Forelimb muscle (tissue), 1 donor: ENCODE measurements around the gene NRDC. TPM values are rescaled to one million over a fixed set of nuclear protein-coding genes. Genes with fewer than 3 reads are reported as not detected.

ENCODE experiments used
- DNase-seq: peaks from one replicate; pipeline ENCODE4 v3.0.0-alpha.2; 2013; ENCODE audit warnings: low read depth
- polyA plus RNA-seq: library from polyadenylated mRNA; unstranded; fragments of 120-200 nt; gene quantifications from one replicate; pipeline ENCODE4 v1.2.1, GENCODE V29; 2013; ENCODE audit not compliant: insufficient read length

Gene NRDC
- polyA plus RNA-seq, 1 donor: 137 TPM

DNA sequence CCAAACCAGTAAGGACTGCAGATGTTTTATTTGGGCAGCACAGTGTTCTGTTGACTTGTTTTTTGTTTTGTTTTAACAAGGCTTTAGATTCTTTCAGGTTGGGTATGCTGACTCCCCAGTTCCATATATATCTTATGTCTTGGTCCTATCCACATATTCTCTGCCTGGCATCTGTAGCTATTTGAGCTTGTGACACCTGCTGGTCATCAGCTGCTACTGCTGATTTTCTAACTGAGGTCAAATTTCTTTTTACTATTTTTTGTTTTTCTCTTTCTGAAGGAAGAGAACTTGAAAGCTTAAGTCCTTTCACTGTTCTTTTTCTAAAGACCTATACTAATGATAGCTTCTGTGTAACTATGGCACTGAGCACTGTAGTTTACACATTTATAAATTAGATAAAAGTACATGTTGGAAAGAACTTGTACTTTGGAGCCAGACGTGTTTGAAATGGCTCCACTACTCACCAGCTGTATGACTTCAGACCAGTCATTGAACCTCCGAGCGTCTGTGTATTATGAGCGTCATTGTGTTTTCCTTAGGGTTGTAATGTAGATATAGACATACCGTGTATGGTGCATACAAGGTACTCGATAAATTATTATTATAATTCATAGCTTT, 109.4 kb downstream of the NRDC start:
- peak; percentile 46 for DNase-seq

DNA sequence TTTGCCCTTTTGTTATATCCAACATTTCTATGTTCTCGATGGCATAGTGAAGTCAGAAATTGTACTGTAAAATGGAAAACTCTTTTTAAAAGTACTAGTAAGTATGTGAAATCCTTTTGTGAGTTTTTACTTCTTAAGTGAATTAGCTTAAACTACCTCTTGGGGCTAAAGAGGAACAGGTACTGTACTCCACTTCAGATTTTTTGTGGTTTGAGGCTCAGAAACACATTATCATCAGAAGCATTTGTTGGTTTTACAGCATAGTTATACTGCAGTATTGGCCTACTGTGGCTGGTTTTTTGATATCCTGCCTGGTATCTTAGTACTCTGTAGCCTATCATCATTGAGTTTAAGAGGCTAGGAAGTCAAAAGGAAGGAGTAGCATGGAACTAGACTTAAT, 117.2 kb downstream of the NRDC start:
- no peak for DNase-seq

DNA sequence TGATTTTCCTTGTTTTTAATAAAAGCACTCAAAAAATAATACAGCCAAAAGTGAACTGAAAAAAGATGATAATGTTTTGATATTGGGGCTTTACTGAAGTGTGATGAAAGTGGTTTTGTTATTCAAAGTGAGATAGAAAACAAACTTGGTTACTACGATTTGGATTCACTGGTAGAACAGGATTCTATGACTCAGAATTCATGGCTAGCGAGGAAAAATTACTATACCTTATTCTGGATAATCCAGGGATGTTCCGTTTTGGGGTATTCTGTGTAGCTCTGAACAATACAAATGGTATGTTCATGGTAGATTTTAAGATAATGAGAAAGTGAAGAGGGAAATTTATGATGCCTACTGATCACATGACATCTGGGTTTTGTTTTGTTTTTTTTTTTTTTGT, 117.7 kb downstream of the NRDC start:
- DNase-seq: no peak

DNA sequence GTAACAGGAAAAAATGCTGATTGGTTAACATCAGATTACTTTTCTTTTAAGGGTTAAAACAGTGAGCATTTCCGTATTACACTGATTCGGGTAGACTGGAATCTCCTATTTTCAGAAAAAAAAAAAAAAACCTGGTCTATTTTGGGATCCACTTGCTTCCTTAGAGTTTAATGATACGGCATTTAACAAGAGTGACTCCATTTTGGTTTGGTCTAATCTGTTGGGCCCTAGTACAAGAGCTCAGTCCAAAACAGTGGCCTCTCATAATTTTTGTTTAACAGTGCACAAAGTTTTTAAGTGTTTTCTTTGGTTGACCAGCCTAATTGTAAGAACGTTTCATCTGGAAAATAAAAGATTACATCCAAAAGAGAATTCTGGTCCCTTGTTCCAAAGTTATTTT, 120.2 kb downstream of the NRDC start:
- no peak for DNase-seq

DNA sequence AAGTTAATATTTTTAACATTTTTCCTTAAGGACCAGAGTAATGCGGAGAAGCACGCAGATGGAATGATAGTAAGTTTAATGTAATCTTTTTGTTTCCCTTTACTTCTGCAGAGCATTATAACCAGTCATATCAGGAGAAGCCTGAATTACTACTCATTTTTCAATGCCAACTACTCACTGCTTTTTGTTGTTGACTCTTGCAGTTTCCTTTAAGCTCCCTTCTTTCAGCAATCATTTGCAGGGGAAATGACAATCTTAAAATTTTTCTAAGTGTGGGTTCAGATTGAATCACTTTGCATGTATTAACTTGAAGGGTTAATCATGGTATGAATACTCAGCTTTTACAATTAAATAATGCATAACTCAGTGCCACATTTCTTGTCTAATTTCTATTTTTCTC, 122.2 kb downstream of the NRDC start:
- DNase-seq: no peak

DNA sequence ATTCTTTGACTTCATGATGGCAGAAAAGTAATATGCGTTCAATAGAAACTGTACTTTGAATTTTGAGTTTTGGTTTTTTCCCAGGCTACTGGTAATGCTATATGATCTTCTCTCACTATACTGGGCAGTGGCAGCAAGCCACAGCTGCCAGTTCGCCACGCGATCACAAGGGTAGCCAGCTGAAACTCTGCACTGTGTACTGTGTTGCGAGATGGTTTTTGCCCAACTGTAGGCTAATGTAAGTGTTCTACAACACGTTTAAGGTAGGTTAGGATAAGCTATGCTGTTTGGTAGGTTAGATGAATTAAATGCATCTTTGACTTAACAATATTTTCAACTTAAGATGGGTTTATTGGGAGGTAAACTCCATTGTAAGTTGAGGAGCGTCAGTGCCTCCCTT, 123.1 kb downstream of the NRDC start:
- no peak for DNase-seq

DNA sequence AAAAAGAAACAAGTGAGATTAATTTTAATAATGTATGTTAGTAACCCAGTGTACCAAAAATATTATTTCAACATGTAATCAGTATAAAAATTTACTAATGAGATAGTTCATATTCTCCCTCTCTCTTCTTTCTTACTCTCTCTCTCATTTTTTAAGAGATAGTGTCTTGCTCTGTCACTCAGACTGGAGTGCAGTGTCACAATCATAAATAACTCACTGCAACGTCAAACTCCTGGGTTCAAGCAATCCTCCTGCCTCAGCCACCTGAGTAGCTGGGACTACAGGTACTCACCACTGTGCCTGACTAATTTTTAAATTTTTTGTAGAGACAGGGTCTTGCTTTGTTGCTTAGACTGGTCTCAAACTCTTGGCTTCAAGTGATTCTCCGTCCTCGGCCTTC, 123.9 kb downstream of the NRDC start:
- no peak for DNase-seq

DNA sequence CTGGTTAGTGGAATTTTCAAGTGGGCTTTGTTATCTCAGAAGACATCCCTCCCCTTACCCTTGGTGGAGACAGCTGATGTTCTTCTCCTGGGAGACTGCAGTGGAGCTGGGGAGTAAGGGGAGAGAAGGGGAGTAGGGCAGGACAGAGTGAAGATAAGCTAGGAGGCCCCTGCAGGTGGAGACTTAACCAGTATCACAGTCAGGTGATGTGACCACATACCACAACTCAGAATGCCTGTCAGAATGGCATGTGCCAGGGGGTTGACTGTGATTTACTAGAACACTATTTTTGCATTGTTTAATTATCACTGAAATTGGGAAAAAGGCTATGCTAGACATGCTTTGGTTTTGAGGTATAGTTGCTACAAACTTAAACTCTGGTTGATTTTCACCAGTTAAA, 124.6 kb downstream of the NRDC start:
- DNase-seq: no peak

DNA sequence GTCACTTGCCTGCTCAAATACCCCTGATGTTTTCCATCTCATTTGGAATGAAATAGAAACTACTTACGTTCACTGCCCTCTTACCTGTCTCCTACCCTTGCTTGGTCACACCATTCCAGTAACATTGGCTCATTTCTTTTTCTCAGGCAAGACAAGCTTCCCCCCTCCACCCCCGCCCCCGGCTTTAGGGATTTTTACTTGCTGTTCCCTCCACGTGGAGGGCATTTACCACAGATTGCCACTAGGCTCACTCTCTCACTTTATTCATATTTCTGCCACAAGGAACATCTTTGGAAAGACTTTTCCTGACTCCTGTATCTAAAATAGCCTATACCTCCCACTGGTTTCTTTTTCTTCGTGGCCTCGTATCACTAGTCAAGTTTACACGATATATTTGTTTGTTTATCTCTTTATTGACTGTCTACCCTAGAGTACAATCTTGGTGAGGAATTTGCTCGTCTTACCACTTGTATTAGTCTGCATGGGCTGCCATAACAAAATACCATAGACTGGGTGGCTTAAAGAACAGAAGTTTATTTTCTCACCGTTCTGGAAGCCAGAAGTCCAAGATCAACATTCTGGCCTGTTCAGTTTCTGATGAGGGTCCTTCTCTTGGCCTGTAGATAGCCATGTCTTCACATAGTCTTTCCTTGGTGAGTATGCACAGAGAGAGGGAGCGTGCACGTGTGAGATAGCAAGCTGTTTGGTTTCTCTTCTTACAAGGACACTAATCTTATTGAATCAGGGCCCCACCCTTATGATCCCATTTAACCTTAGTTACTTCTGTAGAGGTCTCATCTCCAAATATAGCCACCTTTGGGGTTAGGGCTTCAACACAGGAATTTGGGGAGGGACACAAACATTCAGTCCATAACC, 126.2 kb downstream of the NRDC start:
- no peak for DNase-seq

DNA sequence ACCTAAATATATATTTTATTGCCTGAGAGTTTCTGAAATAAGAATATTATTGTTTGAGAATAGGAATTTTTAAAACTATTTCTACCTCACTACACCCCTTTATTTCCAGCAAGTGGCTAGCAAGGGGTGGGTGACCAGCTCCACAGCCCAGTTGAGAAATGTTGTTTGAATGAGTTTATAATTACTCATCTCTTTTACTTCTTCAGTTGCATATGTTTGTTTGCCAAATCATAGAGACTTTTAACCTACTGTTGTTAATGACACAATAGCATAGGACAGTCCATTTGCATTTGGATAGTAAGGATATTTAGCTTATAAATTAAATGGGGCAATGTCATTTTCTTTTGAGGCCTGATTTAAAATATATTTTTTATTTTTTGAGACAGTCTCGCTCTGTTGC, 127.8 kb downstream of the NRDC start:
- DNase-seq: no peak

DNA sequence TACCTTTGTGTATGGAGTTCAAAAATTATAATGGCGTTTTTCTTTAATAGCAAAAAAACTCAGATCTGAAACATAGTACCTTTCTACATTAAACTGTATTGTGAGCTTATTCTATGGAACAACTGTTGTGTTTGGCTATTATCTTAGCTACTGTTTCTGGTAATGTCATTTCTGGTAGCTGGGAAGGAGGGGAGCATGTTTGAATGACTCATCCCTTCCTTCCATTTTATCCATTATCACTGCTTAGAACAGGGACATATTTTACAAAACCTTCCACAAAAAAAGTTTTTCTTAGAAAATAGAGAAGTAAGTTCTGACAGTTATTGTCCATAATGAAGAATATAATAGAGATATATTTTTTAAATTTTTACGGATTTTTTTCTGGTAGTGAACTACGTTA, 128.3 kb downstream of the NRDC start:
- DNase-seq: no peak

DNA sequence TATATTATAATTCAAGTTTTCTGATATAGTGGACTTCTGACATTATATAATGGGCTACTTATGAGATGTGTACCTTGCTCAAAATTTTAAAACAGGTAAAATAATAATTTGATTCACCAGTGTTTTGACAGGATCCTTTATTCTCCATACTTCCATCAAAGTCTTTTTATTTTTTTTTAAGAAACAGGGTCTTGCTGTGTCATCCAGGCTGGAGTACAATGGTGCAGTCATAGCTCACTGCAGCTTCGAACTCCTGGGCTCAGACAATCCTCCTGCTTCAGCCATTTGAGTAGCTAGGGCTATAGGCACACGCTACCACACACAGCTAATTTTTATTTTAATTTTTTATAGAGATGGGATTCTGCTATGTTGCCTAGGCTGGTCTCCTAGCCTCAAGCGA, 129.4 kb downstream of the NRDC start:
- DNase-seq: no peak

DNA sequence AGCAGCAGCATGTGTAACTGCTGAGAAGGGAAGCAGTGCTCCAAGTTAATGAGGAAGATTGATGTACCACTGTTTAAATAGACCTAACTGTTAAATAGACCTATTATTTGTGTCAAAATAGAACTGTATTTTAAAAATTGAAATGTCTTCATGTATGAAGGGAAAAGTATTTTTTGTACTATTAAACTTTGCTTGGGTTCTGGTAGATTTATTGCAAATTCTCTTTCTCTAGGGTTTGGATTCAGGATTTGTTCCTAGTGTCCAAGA, 133.3 kb downstream of the NRDC start:
- no peak for DNase-seq

DNA sequence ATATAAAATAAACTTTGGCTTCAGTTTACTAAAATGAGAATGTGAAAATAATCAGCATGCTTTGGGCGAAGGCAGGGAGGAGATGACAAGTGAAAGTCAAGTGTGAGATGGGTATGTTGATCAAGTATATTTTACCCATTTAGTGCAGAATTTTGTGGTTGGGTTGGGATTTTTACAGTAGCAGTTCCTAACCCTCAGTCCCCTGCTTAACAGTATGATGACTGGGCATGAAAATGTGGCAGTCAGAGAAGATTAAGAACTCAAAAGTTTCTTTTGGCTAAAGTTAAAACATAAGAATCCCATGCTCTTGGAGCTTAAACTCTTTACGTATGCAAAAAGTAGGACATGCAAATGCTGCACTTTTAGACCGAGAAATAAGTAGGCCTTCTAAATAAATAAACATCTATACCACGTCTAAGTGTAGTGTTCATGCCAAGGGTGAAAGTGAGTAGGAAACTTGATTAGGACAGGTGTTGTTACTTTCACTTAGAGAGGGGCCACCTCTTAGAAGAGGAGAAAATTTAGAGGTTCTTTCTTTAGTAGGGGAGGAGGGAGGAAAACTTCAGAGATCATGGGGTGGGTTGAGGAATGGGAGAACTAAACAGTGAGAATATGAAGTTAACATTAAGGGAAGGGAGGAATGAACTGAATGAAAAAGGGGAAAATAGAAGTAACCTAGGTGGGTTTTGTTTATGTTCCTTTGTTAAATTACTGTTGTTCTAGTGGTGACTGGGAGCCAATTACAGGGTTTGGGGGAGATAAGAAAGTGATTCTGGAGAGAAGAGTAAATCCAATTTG, 133.8 kb downstream of the NRDC start:
- DNase-seq: no peak

DNA sequence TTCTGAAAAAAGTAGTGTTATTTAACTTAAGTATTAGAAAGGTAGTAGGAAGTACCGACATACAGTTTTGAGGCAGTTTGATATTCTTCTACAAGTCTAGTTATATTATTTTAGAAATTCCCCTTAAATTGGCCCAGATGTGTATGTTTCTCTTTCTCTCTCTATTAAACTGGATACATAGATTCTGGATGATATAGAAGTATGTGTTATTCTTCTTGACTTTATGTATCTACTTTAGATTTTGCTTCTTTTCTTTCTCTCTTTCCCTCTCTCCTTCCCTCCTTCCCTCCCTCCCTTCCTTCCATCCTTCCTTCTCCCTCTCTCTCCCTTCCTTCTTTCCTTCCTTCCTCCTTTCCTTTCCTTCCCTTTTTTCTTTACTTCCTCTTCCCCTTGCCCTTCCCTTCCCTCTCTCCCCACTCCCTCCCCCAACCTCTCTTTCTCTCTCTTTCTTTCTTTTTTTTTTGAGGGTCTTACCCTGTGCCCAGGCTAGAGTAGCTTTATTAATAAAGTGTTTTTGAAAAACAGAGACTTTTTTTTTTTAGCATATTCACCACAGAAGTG, 137.3 kb downstream of the NRDC start:
- DNase-seq: no peak

DNA sequence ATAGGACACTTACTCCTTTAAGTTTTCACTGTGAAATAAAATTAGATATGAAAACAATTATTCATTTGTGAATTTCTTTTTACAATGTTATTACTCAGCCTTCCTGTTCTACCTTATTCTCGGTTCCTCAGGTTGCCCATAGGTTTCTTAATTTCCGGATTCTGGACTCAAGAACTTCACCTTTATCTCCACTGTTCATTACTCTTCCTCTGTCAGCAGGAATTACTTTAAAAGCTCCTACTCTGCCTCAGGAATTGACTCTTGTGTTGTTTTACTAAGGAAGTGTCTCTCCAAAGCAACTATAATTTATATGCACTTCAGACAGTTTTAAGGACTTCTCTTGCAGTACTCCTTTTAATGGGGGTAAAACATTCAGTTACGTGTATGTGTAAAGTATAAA, 137.9 kb downstream of the NRDC start:
- DNase-seq: no peak

Other genes with a start within 250 kb of the NRDC start
- gene RAB3B, start 112.0 kb upstream of the NRDC start, polyA plus RNA-seq: 0.15 TPM
- 2.8 TPM for gene KTI12, start 155.1 kb upstream of the NRDC start, polyA plus RNA-seq
- gene TXNDC12, start 176.5 kb upstream of the NRDC start, polyA plus RNA-seq: 35.5 TPM
- gene BTF3L4, start 177.6 kb upstream of the NRDC start, polyA plus RNA-seq: 72.2 TPM